NK-92 (cell line): Measurements from ENCODE around the gene HOXB2.

Experiments
- DNase-seq: peaks from one replicate; lab custom pipeline; 2025; ENCODE audit not compliant: unreplicated experiment; lab: John Stamatoyannopoulos, UW

Gene HOXB2

DNA sequence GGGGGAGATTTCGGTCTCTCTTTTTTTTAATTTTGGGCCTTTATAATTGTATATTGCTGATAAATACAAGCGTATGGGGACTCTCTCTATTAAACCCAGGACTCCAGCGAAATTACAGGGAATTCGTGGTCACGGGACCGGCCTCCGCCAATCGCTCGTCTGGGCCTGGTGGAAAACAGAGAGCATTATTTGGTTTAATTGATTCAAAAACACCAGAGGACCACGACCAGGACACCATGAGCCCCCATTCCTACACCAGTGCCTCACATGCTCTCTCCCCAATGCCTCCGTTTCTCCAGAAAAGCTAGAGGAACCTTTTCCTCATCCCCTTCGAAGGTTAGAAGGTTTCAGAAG lies at the start of gene HOXB2:
Gene HOXB2 (minus strand): TSS at position 88 of the 354 bp plus-strand sequence. CDS start 198 bp downstream, outside the sequence.
- DNase-seq = no peak

DNA sequence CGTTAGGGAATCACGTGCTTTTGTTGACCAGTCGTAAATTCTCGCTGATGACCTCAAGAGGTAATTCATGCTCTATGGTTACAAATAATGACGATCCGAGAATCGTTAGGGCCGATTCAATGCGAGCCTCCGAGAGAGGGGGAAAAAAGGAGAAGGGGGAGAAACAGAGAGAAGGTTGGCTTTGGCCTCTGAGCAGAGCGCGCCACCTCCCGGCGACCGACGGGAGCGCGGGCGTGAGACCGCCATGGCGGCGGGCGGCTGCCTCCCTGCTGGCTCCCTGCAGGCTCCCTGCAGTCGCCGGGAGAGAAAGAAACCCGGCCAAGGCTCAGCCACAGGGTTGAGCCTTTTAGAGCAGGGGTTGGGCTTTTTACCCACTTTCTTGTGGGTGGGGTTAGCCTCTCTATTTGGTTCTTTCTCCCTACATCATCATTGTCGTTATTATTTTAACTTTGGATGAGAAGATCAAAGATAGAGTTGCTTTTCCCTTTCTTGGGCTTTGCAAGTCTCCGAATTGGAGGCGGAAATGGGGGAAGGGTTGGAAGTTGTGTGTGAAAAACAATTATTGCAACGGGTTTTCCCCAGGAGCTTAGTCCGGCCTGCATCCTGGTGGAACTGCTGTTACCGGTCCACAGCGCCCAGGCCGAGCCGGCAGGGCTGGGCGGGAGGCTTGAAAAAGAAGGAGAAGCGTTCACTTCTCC lies 49.1 kb upstream of the HOXB2 start:
- no peak for DNase-seq

DNA sequence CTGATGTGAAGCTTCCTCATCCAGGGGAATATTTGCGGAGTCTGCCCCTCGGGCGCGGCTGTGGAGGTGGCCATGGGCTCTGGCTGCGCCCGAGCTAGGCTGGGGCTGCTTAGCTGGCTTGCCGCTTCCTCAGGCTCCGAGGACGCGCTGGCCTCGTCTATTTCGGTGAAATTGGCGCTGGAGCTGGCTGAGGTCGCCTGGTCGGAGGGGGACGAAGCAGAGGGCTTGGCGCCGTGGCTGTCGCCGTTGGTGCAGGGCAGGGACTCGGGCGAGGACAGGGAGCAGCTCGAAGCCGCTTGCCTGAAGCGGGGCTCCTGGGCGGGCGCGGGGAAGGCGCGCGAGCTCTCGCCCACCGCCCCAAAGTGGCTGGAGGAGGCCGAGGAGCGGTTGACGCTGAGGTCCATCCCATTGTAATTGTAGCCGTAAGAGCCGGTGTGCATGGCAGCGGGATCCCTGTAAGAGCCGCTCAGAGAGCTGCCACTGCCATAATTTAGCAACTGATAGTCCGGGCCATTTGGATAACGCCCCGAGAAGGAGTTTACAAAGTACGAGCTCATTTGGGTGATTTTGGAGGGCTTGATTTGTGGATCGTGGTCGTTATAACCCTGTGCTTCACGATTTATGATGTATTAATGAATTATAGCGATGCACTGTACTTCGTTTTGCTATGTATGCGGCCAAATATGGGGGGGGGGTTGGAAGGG lies 48.4 kb upstream of the HOXB2 start, which contains the start of gene HOXB5:
Gene HOXB5 (minus strand): TSS at position 654 of the 704 bp plus-strand sequence. CDS start 97 bp downstream, at position 557.
- DNase-seq = no peak

DNA sequence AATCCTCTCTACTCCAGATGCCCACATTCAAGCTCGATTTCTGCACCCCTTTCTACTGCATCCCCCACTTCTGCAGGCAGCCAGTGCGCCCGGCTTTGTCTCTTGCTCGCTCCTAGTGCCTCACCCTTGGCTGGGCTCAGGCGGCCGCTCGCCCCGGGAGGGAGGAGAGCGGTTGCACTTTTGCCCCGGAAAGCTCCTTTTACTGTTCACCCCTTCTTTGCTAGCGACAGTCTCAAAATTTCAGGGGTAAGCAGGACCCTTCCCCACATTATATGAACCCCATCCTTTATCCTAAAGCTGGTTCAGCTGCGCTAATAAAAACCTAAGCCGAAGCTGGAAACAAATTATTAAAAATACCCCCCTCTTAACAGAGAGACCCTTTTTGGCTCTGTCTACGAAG lies 47.7 kb upstream of the HOXB2 start:
- DNase-seq = no peak

DNA sequence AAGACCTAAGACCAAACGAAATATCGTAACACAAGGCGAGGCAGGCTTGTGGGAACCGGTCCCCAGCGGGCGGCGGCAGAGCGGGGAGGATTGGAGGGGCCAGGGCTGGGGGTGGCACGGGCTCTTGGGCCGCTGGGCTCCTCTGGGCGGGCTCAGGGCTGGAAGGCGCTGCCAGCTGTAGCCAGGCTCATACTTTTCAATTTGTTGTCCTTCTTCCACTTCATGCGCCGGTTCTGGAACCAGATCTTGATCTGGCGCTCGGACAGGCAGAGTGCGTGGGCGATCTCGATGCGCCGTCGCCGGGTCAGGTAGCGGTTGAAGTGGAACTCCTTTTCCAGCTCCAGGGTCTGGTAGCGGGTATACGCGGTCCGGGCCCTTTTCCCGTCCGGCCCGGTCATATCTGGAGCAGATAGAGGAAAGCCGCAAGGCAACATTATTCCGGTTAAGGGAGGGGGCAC lies 47.2 kb upstream of the HOXB2 start:
- DNase-seq = no peak

DNA sequence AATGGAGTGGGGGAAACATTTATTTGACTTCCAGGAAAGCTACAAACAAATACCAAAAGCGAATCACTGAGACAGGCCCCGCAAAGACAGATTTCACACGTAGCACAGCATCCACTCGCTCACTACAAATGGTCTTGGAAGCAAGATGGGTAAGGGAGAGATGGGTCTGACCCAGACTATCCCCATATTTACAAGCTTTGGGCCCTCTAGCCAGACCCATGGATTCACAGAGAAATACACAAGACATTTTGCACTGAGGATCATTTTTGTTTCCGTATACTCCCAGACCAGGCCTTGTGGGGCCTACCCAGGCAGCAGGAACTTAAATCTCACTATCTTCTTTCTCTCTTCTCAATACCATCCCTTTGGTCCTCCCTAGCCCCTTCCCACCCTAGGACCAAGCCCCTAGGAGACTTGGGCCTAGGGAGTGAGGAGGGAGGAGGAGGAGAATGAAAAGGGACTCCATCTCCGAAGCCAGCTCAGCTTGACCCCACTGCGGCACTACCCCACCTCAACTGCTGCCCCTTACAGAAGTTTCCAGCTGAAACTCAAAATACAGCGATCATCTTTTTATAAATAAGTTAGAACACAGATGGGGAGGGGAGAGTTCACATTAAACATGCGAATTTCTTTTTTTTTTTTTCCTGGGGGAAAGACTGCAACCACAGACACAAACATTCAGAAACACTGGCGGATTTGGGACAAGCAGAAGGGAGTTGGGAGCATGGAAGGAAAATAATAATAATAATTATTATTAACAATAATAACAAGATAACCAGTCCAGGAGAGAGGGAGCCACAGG lies 46.5 kb upstream of the HOXB2 start:
- no peak for DNase-seq

DNA sequence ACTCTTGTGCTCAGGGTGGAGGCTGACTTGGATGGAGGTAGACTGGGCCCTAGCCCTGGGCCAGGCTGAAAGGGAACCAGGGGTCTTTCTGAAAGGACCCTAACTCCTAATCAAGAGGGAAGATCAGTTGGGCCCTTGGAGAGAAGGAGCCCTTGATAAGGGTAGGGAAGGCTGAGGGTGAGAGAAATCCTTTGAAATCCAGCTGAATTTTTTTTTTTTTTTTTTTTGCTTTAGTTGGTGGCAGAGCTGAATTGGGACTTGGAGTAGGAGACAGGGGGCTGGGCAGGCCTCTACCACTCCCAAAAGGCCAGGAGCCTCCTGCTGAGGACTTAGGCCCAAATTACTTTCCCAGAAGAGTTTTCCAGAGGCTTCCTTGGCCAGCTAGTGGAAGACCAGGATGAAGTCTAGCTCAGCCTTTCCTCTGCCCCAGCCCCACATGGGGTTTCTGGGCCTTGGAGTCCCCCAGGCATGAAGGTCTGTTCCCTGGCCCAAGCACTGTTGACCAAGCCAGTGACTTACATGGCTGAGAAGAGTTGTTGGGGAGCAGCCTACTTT lies 45.8 kb upstream of the HOXB2 start:
- DNase-seq = no peak

DNA sequence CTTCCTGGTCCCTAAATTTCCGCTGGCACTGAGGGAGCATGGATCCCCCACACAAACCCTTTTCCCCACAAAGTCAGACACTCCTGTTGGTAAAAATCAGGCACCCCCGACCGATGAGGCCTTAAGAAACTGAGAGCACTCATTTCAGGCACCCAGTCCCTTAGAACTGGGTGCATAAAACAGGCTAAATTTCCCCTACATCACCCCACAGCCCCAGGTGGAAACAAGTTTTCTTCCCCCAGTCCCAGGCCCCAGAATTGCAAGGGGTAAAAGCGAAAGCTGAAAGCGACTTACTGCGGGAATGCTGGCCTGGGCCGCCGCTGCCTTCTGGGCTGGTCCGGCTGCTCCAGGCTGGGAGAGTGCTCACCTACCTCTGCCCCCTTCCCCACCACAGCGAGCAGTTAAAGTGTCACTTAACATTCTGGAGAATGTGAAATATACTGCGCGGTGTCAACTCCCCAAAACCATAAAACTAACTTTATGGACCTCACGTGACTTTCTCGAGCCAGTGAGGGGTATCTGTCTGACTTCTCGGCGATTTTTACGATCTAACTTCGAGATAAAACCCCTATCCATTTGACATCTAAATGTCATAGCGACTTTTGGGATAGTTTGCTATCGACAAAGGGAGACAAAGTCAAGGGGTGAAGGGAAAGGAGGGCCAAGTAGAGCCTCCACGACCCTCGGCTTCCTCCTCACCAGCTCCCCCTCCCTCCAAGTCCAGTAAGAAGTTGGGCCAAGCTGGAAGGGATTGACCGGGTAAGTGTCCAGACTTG lies 45.1 kb upstream of the HOXB2 start, which contains the start of gene HOXB3:
Gene HOXB3 (minus strand): TSS at position 411 of the 776 bp plus-strand sequence. CDS start 37,767 bp downstream, outside the sequence.
- no peak for DNase-seq

DNA sequence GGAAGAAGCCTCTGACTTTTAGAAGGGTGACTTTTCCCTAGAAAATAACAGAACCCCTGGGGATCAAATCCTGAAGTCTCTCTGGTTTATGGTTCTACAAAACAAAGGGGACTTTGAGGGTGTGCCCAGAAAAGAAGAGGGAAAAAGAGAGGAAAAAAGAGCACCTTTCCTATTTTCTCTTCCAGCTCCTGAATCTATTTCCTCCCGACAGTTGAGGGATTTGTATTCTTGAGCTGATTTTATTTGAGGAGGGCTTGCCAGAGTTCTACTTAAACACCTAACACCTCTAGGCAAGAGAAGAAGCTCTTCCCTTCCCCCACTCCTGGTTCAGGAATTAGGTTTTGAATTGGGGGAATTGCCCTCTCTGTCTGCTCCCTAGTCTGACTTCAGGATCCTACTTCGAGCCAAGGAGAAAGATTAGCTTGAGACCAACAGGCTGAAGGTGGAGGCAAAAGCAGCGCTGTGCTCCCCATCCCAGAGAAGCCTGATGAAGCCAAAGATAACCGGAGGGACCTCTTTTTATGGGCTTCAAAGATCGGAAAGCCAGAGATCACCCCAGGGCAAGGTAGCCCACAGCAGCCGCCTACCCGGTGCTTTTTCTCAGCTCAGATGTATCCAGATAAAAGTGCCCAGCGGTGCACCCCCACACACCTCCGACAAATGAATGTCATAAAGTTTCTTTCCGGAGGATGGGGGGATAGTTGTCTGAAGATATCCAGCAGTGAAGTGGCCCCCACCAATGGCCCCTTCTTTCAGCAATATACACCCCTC lies 44.3 kb upstream of the HOXB2 start:
- no peak for DNase-seq

DNA sequence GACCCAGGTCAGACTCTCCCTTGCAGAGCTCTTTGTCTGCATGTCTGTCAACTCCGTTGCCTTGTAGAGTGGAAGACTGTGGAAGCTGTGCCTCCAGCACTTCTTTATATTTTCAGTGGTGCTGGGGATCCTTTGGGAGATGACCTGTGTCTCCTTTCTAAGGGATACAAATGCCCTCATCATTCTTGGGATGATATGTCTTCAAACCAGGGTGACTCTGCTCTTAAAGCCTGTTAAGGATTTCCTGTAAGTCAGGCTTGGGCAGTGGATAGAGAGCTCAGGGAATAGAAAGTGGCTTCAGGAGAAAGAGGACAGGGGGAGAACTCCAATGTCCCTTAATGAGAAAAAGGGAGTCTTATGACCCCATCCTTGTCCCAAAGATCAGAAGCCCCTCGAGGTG lies 43.6 kb upstream of the HOXB2 start:
- DNase-seq = no peak

DNA sequence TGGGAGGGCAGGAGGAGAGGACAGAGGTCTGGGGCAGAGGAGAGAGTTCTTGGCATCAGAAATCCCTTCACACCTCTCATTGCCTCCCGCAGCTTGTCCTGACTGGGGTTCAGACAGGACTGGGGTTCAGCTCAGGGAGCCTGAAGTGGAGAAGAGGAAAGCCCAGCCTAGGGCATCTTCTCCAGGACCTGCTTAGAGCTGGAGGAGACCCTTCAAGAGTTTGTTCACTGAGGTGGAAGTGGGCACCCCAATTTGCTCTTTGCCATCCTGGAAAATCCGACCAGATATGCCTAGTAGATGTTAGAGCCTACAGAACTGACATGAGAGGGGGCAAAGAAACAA lies 43.1 kb upstream of the HOXB2 start:
- DNase-seq = no peak

DNA sequence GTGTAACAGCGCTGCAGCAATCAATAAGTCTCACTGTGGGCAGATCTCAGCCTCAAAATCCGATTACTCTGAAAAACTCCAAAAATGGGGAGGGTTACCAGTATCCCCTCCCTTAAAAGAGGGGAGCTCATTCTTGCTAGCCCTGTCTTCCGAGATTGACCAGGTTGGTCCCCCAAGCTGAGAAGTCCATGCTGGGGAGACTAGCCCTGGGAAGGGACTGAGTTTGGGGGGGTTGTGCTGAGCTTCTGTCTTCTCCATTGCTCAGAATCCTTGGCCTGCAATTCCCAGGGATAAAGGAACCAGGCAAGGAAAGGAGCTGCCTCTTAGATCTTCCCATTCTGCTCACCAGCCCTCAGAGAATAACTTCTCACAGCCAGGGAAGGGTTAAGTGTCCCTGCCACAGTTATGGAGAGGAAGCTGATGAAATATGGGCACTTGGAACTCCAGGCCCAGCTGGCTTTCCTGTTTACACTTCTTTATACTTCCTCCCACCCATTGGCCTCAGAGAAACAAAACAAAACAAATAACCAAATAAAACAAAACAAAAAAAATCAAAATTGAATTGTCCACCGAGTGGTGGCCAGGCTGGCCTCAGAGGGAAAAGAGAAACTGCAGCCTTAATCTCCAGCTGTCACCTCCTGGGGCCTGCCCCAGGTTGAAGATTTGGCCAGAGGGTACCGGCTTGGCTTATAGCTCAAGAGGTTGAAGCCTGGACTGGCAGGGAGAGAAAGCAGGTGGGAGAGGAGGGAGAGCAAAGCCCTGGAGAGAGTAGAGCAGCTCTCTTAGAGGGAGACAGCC lies 42.6 kb upstream of the HOXB2 start:
- no peak for DNase-seq

DNA sequence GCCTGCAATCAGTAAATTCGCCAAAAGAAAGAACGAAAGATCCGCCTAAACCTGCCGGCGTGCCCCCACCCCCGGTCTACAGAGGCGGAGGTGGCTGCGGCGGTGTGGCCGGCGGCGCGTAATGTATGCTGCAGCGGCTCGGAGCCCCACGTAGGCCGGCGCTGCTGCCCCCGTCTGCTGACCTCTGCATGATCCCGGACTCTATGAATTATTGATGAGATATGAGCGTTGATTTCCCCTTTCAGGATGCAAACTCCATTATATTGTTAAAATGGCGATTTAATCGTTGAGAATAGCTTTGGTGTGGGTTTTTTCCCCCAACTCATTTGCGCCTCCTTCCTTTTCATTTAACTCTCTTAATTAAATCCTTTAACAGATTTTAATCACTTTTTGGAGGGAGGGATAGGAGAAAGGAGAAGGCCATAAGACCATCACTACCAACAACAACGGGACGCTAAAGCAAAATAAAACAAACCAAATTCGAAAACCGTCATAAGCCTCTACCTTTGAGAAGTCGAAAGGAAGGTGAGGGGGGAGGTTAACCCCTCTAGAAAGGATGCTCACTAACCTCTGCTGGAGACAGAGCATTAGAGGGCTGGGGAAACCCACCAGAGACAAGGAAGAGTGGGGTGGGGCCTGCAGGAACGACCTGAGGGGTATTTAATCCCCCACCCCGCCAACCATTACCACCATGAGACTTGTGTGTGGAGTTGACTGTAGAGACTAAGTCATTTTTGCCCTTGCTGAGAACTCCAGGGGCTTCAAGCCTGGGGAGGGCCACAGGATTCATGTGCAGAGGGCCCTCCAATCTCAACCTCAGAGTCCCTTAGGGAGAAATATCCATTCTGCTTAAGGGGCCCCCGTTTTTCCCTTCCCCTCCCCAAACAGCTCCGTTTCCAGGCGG lies 41.7 kb upstream of the HOXB2 start:
- DNase-seq = no peak

DNA sequence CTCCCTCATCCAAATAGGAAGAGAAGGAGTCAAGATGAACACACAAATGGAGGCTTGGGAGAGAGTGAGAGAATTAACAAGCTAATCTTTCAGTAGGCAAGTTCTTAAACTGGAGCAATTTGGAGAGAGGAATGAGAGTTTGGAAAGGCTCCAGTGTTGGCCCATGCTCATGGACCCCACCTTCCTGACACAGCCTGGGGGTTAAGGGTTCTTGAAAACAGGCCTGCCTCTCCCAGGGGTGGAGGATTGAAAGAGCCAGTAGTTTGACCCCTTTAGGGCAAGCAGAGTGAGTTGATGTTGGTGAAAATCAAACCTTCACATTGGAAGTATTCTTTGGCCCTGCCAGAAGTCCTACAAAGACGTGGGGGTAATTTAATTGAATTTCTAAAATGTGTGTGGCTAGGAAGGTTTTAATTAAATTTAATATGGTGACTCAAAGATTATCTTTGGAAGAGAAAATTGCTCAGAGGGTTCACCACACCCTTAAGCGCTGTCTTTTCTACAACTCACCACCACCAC lies 39.4 kb upstream of the HOXB2 start:
- DNase-seq = no peak

DNA sequence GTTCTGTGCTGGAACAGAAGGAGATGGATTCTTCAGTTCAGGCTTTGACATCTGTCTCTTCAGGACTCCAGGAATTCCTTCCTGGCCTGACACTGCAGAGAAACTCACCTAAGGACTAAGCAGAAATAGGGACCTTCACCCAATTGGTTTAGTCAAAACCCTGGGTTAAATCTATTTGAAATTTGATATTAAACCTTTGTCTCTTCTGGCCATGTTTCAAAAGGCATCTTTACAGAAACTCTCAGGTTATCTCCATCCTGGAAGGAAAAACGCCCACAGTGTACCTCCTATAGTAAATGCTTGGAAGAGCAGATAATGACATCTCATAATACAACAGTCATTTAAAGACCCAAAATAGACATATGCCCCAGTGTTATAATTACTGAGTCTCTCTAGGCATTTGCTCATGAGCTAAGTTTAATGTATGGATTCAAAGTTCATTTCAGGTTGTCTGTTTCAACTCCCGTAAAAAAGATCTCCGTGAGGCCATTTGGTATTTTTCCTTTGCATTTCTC lies 38.9 kb upstream of the HOXB2 start:
- DNase-seq = no peak

DNA sequence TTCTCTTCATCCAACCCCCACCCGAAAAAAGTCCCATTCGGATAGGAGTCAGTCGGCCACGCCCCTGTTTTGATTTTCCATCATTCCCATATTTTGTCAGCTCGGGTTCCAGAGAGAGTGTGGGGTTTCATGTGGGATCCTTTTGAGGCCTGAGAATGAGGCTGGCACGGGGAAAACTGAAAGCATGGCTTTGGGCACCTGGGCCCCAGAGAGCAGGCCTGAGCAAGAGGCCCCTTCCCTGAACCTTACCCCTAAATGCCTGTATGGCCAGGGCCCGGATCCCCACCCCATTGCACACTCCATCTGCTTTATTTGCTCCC lies 37.8 kb upstream of the HOXB2 start:
- DNase-seq = no peak

DNA sequence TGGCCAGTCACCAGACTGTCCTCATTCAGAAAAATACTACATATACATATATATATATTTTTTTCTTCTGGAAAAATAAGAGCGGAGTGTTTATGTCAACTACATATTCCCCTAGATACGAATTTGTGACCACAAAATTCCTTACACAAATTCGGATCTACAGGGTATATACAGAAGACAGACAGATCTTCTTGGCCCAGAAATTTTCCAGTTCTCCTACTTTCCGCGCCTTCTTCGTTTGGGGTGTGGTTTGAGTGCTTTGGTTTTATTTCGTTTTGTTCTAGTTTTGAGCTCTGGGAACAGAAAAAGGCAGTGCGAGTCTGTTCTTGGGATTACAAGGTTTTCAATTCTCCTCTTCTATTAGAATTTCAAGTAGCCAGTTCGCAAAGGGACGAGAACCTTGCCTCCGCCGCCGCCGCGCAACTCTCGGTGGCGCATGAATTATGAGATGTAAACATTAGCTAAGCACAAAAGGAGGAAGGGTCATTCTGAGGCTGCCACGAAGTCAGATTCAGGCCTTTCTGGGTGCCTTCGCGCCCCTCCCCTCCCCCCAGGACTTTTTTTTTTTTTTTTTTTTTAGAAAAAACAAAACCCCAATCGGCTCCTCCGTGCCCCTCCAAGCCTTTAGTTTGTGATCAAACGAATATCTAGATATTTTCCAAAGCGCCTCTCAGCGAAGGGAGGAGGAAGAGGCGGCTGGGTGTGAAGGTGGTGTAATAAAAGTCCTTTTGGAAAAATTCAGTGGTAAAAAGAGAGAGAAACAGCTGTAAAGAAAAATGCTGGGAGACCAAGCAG lies 35.0 kb upstream of the HOXB2 start:
- no peak for DNase-seq
